GM12878 (cell line): ENCODE measurements around the gene SCP2D1. TPM values are rescaled to one million over a fixed set of nuclear protein-coding genes. Genes with fewer than 3 reads are reported as not detected.

ENCODE experiments used
- ATAC-seq: fragments of 200-7000 bp; cut with Tn5 transposase; 3 replicates; pipeline ENCODE4 v1.9.1; 2020; ENCODE audit warnings: mild to moderate bottlenecking, moderate library complexity
- BruUV-seq: library from RNA; stranded (reverse); fragments of 400-500 nt; replicated peaks from 2 replicates; lab custom pipeline; 2021; lab: Mats Ljungman, UMichigan
- CTCF ChIA-PET: fragments of 300-600 bp; sonication (Branson Sonifier 250); formaldehyde crosslinking; extraction: SDS; loops from one replicate; lab custom pipeline; 2021; ENCODE audit warnings: inconsistent platforms; lab: Yijun Ruan, JAX
- POLR2A ChIA-PET: fragments of 350-600 bp; formaldehyde crosslinking; extraction: SDS; loops from one replicate; lab custom pipeline; 2021; ENCODE audit warnings: inconsistent platforms; lab: Charles Lee
- RAD21 ChIA-PET: fragments of 300-600 bp; sonication (Branson Sonifier 250); formaldehyde crosslinking; loops from one replicate; lab custom pipeline; 2023; ENCODE audit warnings: antibody characterized with exemption; ENCODE audit not compliant: unreplicated experiment; lab: Charles Lee
- SMC1A ChIA-PET: fragments of 300-600 bp; sonication (Branson Sonifier 250); formaldehyde crosslinking; loops from one replicate; lab custom pipeline; 2023; ENCODE audit not compliant: unreplicated experiment, uncharacterized antibody; lab: Charles Lee
- DNase-seq: peaks from one replicate; pipeline ENCODE4 v3.0.0-alpha.2; 2011; ENCODE audit warnings: low read depth, low spot score
- FAIRE-seq: peaks from 3 replicates; lab custom pipeline; 2011; peaks lifted over from hg19 to GRCh38; lab: Jason Lieb, UNC
- H2AFZ ChIP-seq: 2 replicates; pipeline ENCODE4 v1.6.0; 2011; ENCODE audit warnings: low read depth, low read length, control low read depth; ENCODE audit not compliant: control insufficient read depth
- H3K27ac ChIP-seq: 2 replicates; pipeline ENCODE4 v1.5.1; 2011; ENCODE audit warnings: control low read depth; ENCODE audit not compliant: control insufficient read depth, insufficient read depth
- H3K27me3 ChIP-seq, 2 experiments: replicated peaks in 1 of 2; 2 replicates each; pipeline versions ENCODE4 v1.6.0 to v1.6.1; 2011; ENCODE audit warnings: low read length in 1 of 2; ENCODE audit not compliant: control insufficient read depth in 2 of 2, insufficient read depth in 2 of 2
- H3K36me3 ChIP-seq, 2 experiments: 2 replicates each; pipeline ENCODE4 v1.5.1; 2011; ENCODE audit warnings: low read length in 1 of 2; ENCODE audit not compliant: control insufficient read depth in 2 of 2, insufficient read depth in 2 of 2
- H3K4me1 ChIP-seq: 2 replicates; pipeline ENCODE4 v1.6.1; 2011; ENCODE audit warnings: mild to moderate bottlenecking, low read length, moderate library complexity, mixed read lengths; ENCODE audit not compliant: control insufficient read depth, insufficient read depth
- H3K4me2 ChIP-seq: 2 replicates; pipeline ENCODE4 v1.6.0; 2011; ENCODE audit warnings: control low read depth; ENCODE audit not compliant: control insufficient read depth, insufficient read depth
- H3K4me3 ChIP-seq: fragments of 200-600 bp; sonication (generic); 2 replicates; pipeline ENCODE4 v1.5.1; 2016
- H3K79me2 ChIP-seq: 2 replicates; pipeline ENCODE4 v1.6.0; 2011; ENCODE audit warnings: low read length; ENCODE audit not compliant: control insufficient read depth, insufficient read depth
- H3K9ac ChIP-seq: 2 replicates; pipeline ENCODE4 v1.8.0; 2011; ENCODE audit warnings: low read length, control low read depth, mixed read lengths; ENCODE audit not compliant: control insufficient read depth, insufficient read depth
- H3K9me3 ChIP-seq: replicated peaks from 3 replicates; pipeline ENCODE4 v1.5.1; 2011; ENCODE audit warnings: mild to moderate bottlenecking, low read length; ENCODE audit not compliant: control insufficient read depth, insufficient read depth
- H4K20me1 ChIP-seq: 2 replicates; pipeline ENCODE4 v1.6.0; 2011; ENCODE audit not compliant: control insufficient read depth, insufficient read depth
- ATF7 ChIP-seq: fragments of 450-650 bp; IDR thresholded peaks from 2 replicates; pipeline ENCODE4 v1.6.1; 2016; ENCODE audit warnings: low read depth, mild to moderate bottlenecking
- BRCA1 ChIP-seq: IDR thresholded peaks from 2 replicates; pipeline ENCODE4 v1.6.1; 2011; ENCODE audit warnings: low read depth, low read length, improper control_type of control experiment
- CBX3 ChIP-seq: fragments of 200-600 bp; sonication (generic); IDR thresholded peaks from 2 replicates; pipeline ENCODE4 v1.6.1; 2016; ENCODE audit warnings: low read depth, borderline replicate concordance
- CREM ChIP-seq: IDR thresholded peaks from 2 replicates; pipeline ENCODE4 v1.6.1; 2014; ENCODE audit warnings: antibody characterized with exemption, low read depth
- DPF2 ChIP-seq: fragments of 450-650 bp; IDR thresholded peaks from 2 replicates; pipeline ENCODE4 v1.6.1; 2017; ENCODE audit warnings: mild to moderate bottlenecking
- ESRRA ChIP-seq: IDR thresholded peaks from 2 replicates; pipeline ENCODE4 v1.6.1; 2012; ENCODE audit warnings: mild to moderate bottlenecking, low read length, improper control_type of control experiment
- GABPA ChIP-seq: IDR thresholded peaks from 2 replicates; pipeline ENCODE4 v1.6.1; 2014; ENCODE audit warnings: antibody characterized with exemption, low read depth, mild to moderate bottlenecking, inconsistent platforms
- HSF1 ChIP-seq: fragments of 150-350 bp; IDR thresholded peaks from 2 replicates; pipeline ENCODE4 v1.6.1; 2014; ENCODE audit warnings: mild to moderate bottlenecking, low read depth, low read length
- JUNB ChIP-seq: IDR thresholded peaks from 2 replicates; pipeline ENCODE4 v1.6.1; 2016; ENCODE audit warnings: antibody characterized with exemption, mild to moderate bottlenecking
- MEF2B ChIP-seq: fragments of 450-650 bp; IDR thresholded peaks from 2 replicates; pipeline ENCODE4 v1.6.1; 2018; ENCODE audit warnings: mild to moderate bottlenecking, moderate library complexity; ENCODE audit not compliant: partially characterized antibody, poor library complexity, severe bottlenecking
- MXI1 ChIP-seq: fragments of 150-350 bp; IDR thresholded peaks from 2 replicates; pipeline ENCODE4 v1.6.1; 2011; ENCODE audit warnings: low read depth, mild to moderate bottlenecking, inconsistent platforms, low read length, improper control_type of control experiment
- NRF1 ChIP-seq: conservative IDR thresholded peaks from 2 replicates; pipeline ENCODE4 v1.6.1; 2011; ENCODE audit warnings: mild to moderate bottlenecking, low read depth, low read length, improper control_type of control experiment
- RAD21 ChIP-seq: IDR thresholded peaks from 2 replicates; pipeline ENCODE4 v1.6.1; 2011; ENCODE audit warnings: mild to moderate bottlenecking, low read depth, low read length, moderate library complexity; ENCODE audit not compliant: insufficient read depth
- RCOR1 ChIP-seq: conservative IDR thresholded peaks from 2 replicates; pipeline ENCODE4 v1.6.1; 2012; ENCODE audit warnings: low read depth, low read length, improper control_type of control experiment
- SMAD5 ChIP-seq: IDR thresholded peaks from 2 replicates; pipeline ENCODE4 v1.6.1; 2016; ENCODE audit warnings: antibody characterized with exemption, low read depth
- TCF7 ChIP-seq: IDR thresholded peaks from 2 replicates; pipeline ENCODE4 v1.6.1; 2014; ENCODE audit warnings: antibody characterized with exemption, borderline replicate concordance
- WGBS: methylation state at CpG from one replicate; pipeline ENCODE4 v1.1.6; 2016; ENCODE audit warnings: low lambda C conversion rate; ENCODE audit not compliant: insufficient replicate concordance, insufficient coverage; ENCODE audit errors: missing lambda C conversion rate; 5-methylcytosine and 5-hydroxymethylcytosine counted together
- in situ Hi-C: fragments of 300-500 bp; cut with MboI; formaldehyde crosslinking; loops from 9 replicates; pipeline ENCODE4 v1.14.3; 2018; ENCODE audit warnings: mixed read lengths
- intact Hi-C: fragments of 100-400 bp; cut with micrococcal nuclease; formaldehyde crosslinking; loops from one replicate; pipeline ENCODE4 v1.14.2; 2022; ENCODE audit not compliant: unreplicated experiment
- polyA plus RNA-seq, 11 experiments: library from polyadenylated mRNA; depleted of rRNA in 4 of 11; unstranded in 6 of 11; stranded (reverse) in 5 of 11; fragments of >200 nt; fragmentation: Nextera tagmentation in 4 of 11; fragmentation: Illumina TruSeq in 1 of 11; extraction: Ambion mirVana in 4 of 11; extraction: Trizol in 1 of 11; gene quantifications; 1 replicate in 1 of 11; 2 replicates in 10 of 11; pipeline versions ENCODE4 v1.2.1 to v1.2.3, GENCODE V29; 2011 to 2016; ENCODE audit warnings: inconsistent platforms in 2 of 11, missing spikeins in 2 of 11, low read depth in 1 of 11
- total RNA-seq, 4 experiments: library from RNA; depleted of rRNA in 3 of 4; stranded (reverse); fragments of >200 nt in 3 of 4; fragmentation: Illumina TruSeq in 1 of 4; extraction: Trizol in 1 of 4; gene quantifications; 2 replicates each; pipeline versions ENCODE4 v1.2.1 to v1.2.3, GENCODE V29; 2013 to 2021

SCP2D1 gene
- total and polyA plus RNA-seq, 10 of the 15 experiments (the other 5 are each of a cell fraction or from before 2014, with no cell fraction given), result not detected

- TF ChIP-seq RAD21 (no peak), ESRRA (no peak)
Observed at GRCh38 chr20:18832546-18833200, 19.1 kb downstream of the SCP2D1 start (continued).

GRCh38 chr20:18835466-18836256 is 22.1 kb downstream of the SCP2D1 start:
- H3K4me2 ChIP-seq, result no peak overlapping the region
- RAD21 ChIA-PET, result no interaction called here
- SMC1A ChIA-PET, result no interaction called here
- H3K9ac ChIP-seq, result no peak overlapping the region
- CTCF ChIA-PET, result no interaction called here
- FAIRE-seq, result no peak
- H3K4me3 ChIP-seq, result no peak overlapping the region
- in situ Hi-C loops (no loop called here), intact Hi-C loops (no loop called here)
- no peak for ATAC-seq
- H3K4me1 ChIP-seq, result no peaks in the 10 kb centered on the region
- no TSS peak for BruUV-seq
- peak; percentile 27; the same call in 1 of the 2 replicates for TF ChIP-seq ATF7
- TF ChIP-seq TCF7, result no peak
- H4K20me1 ChIP-seq, result no peaks in the 10 kb centered on the region
- no peaks in the 10 kb centered on the region for H3K36me3 ChIP-seq
- no peak for DNase-seq
- no peak overlapping the region for H2AFZ ChIP-seq
- no peaks in the 10 kb centered on the region for H3K79me2 ChIP-seq
- H3K27ac ChIP-seq, result no peak overlapping the region
- POLR2A ChIA-PET, result no interaction called here
- WGBS, result 59% methylated on average over 3 of the region's 3 CpGs
- no peaks in the 10 kb centered on the region for H3K27me3 ChIP-seq
- no peaks in the 10 kb centered on the region for H3K9me3 ChIP-seq

- H4K20me1 ChIP-seq, result no peaks in the 10 kb centered on the region
- no peak for ATAC-seq
- no peak overlapping the region for H3K4me2 ChIP-seq
- ChIA-PET RAD21 (no interaction called here), POLR2A (no interaction called here), CTCF (no interaction called here), SMC1A (no interaction called here)
- no peak overlapping the region for H3K27ac ChIP-seq
- H3K9me3 ChIP-seq, result no peaks in the 10 kb centered on the region
- intact Hi-C loops (no loop called here), in situ Hi-C loops (no loop called here)
- no peak overlapping the region for H2AFZ ChIP-seq
- no peak for FAIRE-seq
- H3K4me3 ChIP-seq, result no peak overlapping the region
- H3K9ac ChIP-seq, result no peak overlapping the region
- WGBS, result 67% methylated on average over 3 of the region's 3 CpGs
- no peaks in the 10 kb centered on the region for H3K27me3 ChIP-seq
- no peaks in the 10 kb centered on the region for H3K79me2 ChIP-seq
- BruUV-seq, result no TSS peak
- no peaks in the 10 kb centered on the region for H3K36me3 ChIP-seq
- no peak for DNase-seq
- H3K4me1 ChIP-seq, result no peaks in the 10 kb centered on the region
- no peak for TF ChIP-seq MEF2B
- TF ChIP-seq CBX3, result no peak
- TF ChIP-seq DPF2, result no peak
- TF ChIP-seq CREM, result no peak
- TF ChIP-seq GABPA, result no peak
- TF ChIP-seq NRF1, result no peak
- TF ChIP-seq HSF1, result no peak
- no peak for TF ChIP-seq RCOR1
- TF ChIP-seq JUNB, result no peak
- TF ChIP-seq SMAD5, result no peak
- no peak for TF ChIP-seq BRCA1
- no peak for TF ChIP-seq MXI1
Observed at GRCh38 chr20:18837718-18838117, 24.1 kb downstream of the SCP2D1 start.
